Measurements from ENCODE around the gene CLTC. TPM values are rescaled to one million over a fixed set of nuclear protein-coding genes. Genes with fewer than 3 reads are reported as not detected.

Gene CLTC
- total and polyA plus RNA-seq, 7 experiments from 2014 or later = 31.2 to 174 (median 78.1) TPM

GRCh38 chr17:59676716-59677115 lies 57.0 kb downstream of the CLTC start:
- intact Hi-C loops (cut with micrococcal nuclease) = no loop called here
- ChIA-PET POLR2A (interaction anchor here (2.7 kb wide), 1 partner anchor 57 kb away, joined by 11 read pairs; the partner anchor contains the start of gene CLTC), CTCF (interaction anchor here (0.6 kb wide), 1 partner anchor 784 kb away, joined by 4 read pairs; no protein-coding TSS in a partner anchor)
- no peak for ATAC-seq
- Histone ChIP-seq H3K27me3 (ENCODE audit: control insufficient read depth in 2 of 2, insufficient read depth in 2 of 2, low read length in 2 of 2) (no peaks in the 10 kb centered on the region), H3K4me3 (ENCODE audit: low read length) (no peak overlapping the region), H3K27ac (ENCODE audit: low read depth, low read length) (no peak overlapping the region), H3K9me3 (ENCODE audit: control insufficient read depth in 2 of 3, low read length in 3 of 3) (no peaks in the 10 kb centered on the region), H3K36me3 (ENCODE audit: control insufficient read depth in 2 of 3, insufficient read depth in 3 of 3, low read length in 3 of 3) (peaks cover 36 to 74% (median 48%) of the 10 kb centered on the region in 3 experiments), H3K4me1 (ENCODE audit: control insufficient read depth in 2 of 2, insufficient read depth in 2 of 2, low read length in 2 of 2) (no peaks in the 10 kb centered on the region)
- Mint-ChIP-seq H3K27me3 (no peaks in the 10 kb centered on the region), H3K9me3 (no peaks in the 10 kb centered on the region), H3K36me3 (peaks cover 4 to 47% (median 14%) of the 10 kb centered on the region in 5 donors), H3K4me3 (no peak overlapping the region), H3K27ac (peak overlapping the region in 3 of 9 donors; percentile 11 to 22 (median 20)), H3K4me1 (peaks cover 0 to 5% (median 1%) of the 10 kb centered on the region in 7 donors)
- DNase-seq = no peak

GRCh38 chr17:59678918-59679317 lies 59.2 kb downstream of the CLTC start:
- H3K9me3 Mint-ChIP-seq = no peaks in the 10 kb centered on the region
- no peak for ATAC-seq
- no peak overlapping the region for H3K27ac Mint-ChIP-seq
- no peak overlapping the region for H3K27ac ChIP-seq (ENCODE audit: low read depth, low read length)
- H3K4me1 Mint-ChIP-seq = no peaks in the 10 kb centered on the region
- ChIA-PET POLR2A (no interaction called here), CTCF (no interaction called here)
- H3K27me3 Mint-ChIP-seq = no peaks in the 10 kb centered on the region
- no peaks in the 10 kb centered on the region for H3K27me3 ChIP-seq (ENCODE audit: control insufficient read depth in 2 of 2, insufficient read depth in 2 of 2, low read length in 2 of 2)
- DNase-seq = no peak
- peaks cover 43 to 81% (median 52%) of the 10 kb centered on the region in 3 experiments for H3K36me3 ChIP-seq (ENCODE audit: control insufficient read depth in 2 of 3, insufficient read depth in 3 of 3, low read length in 3 of 3)
- H3K9me3 ChIP-seq (ENCODE audit: control insufficient read depth in 2 of 3, low read length in 3 of 3) = no peaks in the 10 kb centered on the region
- no peak overlapping the region for H3K4me3 ChIP-seq (ENCODE audit: low read length)
- peaks cover 9 to 53% (median 20%) of the 10 kb centered on the region in 5 donors for H3K36me3 Mint-ChIP-seq
- intact Hi-C loops (cut with micrococcal nuclease) = no loop called here
- H3K4me3 Mint-ChIP-seq = no peak overlapping the region
- no peaks in the 10 kb centered on the region for H3K4me1 ChIP-seq (ENCODE audit: control insufficient read depth in 2 of 2, insufficient read depth in 2 of 2, low read length in 2 of 2)

GRCh38 chr17:59680314-59680713 lies 60.6 kb downstream of the CLTC start:
- ChIA-PET CTCF (interaction anchor here (1.0 kb wide), 1 partner anchor 21 kb away, joined by 4 read pairs; no protein-coding TSS in a partner anchor), POLR2A (interaction anchor here (1.2 kb wide), 1 partner anchor 11 kb away, joined by 3 read pairs; no protein-coding TSS in a partner anchor)
- H3K4me3 ChIP-seq (ENCODE audit: low read length) = no peak overlapping the region
- H3K4me1 ChIP-seq (ENCODE audit: control insufficient read depth in 2 of 2, insufficient read depth in 2 of 2, low read length in 2 of 2) = no peaks in the 10 kb centered on the region
- H3K27me3 Mint-ChIP-seq = no peaks in the 10 kb centered on the region
- no peak for DNase-seq
- peak overlapping the region in 1 of 9 donors; percentile 18 for H3K27ac Mint-ChIP-seq
- no peak for ATAC-seq
- peaks cover 0 to 4% (median 0%) of the 10 kb centered on the region in 7 donors for H3K4me1 Mint-ChIP-seq
- H3K9me3 Mint-ChIP-seq = no peaks in the 10 kb centered on the region
- peaks cover 9 to 58% (median 21%) of the 10 kb centered on the region in 5 donors for H3K36me3 Mint-ChIP-seq
- no peak overlapping the region for H3K27ac ChIP-seq (ENCODE audit: low read depth, low read length)
- H3K9me3 ChIP-seq (ENCODE audit: control insufficient read depth in 2 of 3, low read length in 3 of 3) = no peaks in the 10 kb centered on the region
- peaks cover 41 to 84% (median 42%) of the 10 kb centered on the region in 3 experiments for H3K36me3 ChIP-seq (ENCODE audit: control insufficient read depth in 2 of 3, insufficient read depth in 3 of 3, low read length in 3 of 3)
- intact Hi-C loops (cut with micrococcal nuclease) = no loop called here
- H3K4me3 Mint-ChIP-seq = no peak overlapping the region
- no peaks in the 10 kb centered on the region for H3K27me3 ChIP-seq (ENCODE audit: control insufficient read depth in 2 of 2, insufficient read depth in 2 of 2, low read length in 2 of 2)

- no peaks in the 10 kb centered on the region for H3K4me1 ChIP-seq (ENCODE audit: control insufficient read depth in 2 of 2, insufficient read depth in 2 of 2, low read length in 2 of 2)
- no peaks in the 10 kb centered on the region for H3K9me3 ChIP-seq (ENCODE audit: control insufficient read depth in 2 of 3, low read length in 3 of 3)
- no peak for ATAC-seq
- Mint-ChIP-seq H3K4me1 (peaks cover 0 to 11% (median 8%) of the 10 kb centered on the region in 7 donors), H3K27me3 (no peaks in the 10 kb centered on the region), H3K4me3 (no peak overlapping the region), H3K27ac (no peak overlapping the region), H3K9me3 (no peaks in the 10 kb centered on the region), H3K36me3 (peaks cover 7 to 51% (median 27%) of the 10 kb centered on the region in 5 donors)
- H3K27ac ChIP-seq (ENCODE audit: low read depth, low read length) = no peak overlapping the region
- H3K27me3 ChIP-seq (ENCODE audit: control insufficient read depth in 2 of 2, insufficient read depth in 2 of 2, low read length in 2 of 2) = no peaks in the 10 kb centered on the region
- intact Hi-C loops (cut with micrococcal nuclease) = no loop called here
- H3K4me3 ChIP-seq (ENCODE audit: low read length) = no peak overlapping the region
- H3K36me3 ChIP-seq (ENCODE audit: control insufficient read depth in 2 of 3, insufficient read depth in 3 of 3, low read length in 3 of 3) = peaks cover 48 to 83% (median 49%) of the 10 kb centered on the region in 3 experiments
- DNase-seq = no peak
- ChIA-PET POLR2A (no interaction called here), CTCF (interaction anchor here (0.7 to 1.3 kb wide), 2 partner anchors 9 to 176 kb away, joined by 3 read pairs; no protein-coding TSS in a partner anchor)
Observed at GRCh38 chr17:59683283-59683682, 63.6 kb downstream of the CLTC start.

GRCh38 chr17:59684967-59685366 lies 65.3 kb downstream of the CLTC start:
- Histone ChIP-seq H3K27me3 (ENCODE audit: control insufficient read depth in 2 of 2, insufficient read depth in 2 of 2, low read length in 2 of 2) (no peaks in the 10 kb centered on the region), H3K27ac (ENCODE audit: low read depth, low read length) (no peak overlapping the region), H3K4me3 (ENCODE audit: low read length) (no peak overlapping the region), H3K9me3 (ENCODE audit: control insufficient read depth in 2 of 3, low read length in 3 of 3) (no peaks in the 10 kb centered on the region), H3K36me3 (ENCODE audit: control insufficient read depth in 2 of 3, insufficient read depth in 3 of 3, low read length in 3 of 3) (peaks cover 42 to 83% (median 48%) of the 10 kb centered on the region in 3 experiments), H3K4me1 (ENCODE audit: control insufficient read depth in 2 of 2, insufficient read depth in 2 of 2, low read length in 2 of 2) (no peaks in the 10 kb centered on the region)
- Mint-ChIP-seq H3K36me3 (peaks cover 5 to 49% (median 30%) of the 10 kb centered on the region in 5 donors), H3K4me1 (peaks cover 0 to 21% (median 10%) of the 10 kb centered on the region in 7 donors), H3K4me3 (no peak overlapping the region), H3K27ac (peak overlapping the region in 2 of 9 donors; percentile 32 to 56), H3K9me3 (no peaks in the 10 kb centered on the region), H3K27me3 (no peaks in the 10 kb centered on the region)
- ChIA-PET POLR2A (interaction anchor here (0.7 kb wide), 2 partner anchors 14 to 95 kb away, joined by 3 read pairs; no protein-coding TSS in a partner anchor), CTCF (no interaction called here)
- intact Hi-C loops (cut with micrococcal nuclease) = no loop called here
- DNase-seq = no peak
- no peak for ATAC-seq

GRCh38 chr17:59688008-59688407 lies 68.3 kb downstream of the CLTC start:
- no peak for ATAC-seq
- Mint-ChIP-seq H3K27ac (peak overlapping the region in 7 of 9 donors; percentile 7 to 86 (median 46)), H3K9me3 (no peaks in the 10 kb centered on the region), H3K4me1 (peaks cover 0 to 21% (median 11%) of the 10 kb centered on the region in 7 donors), H3K27me3 (no peaks in the 10 kb centered on the region), H3K36me3 (peaks cover 0 to 38% (median 14%) of the 10 kb centered on the region in 5 donors), H3K4me3 (no peak overlapping the region)
- Histone ChIP-seq H3K27me3 (ENCODE audit: control insufficient read depth in 2 of 2, insufficient read depth in 2 of 2, low read length in 2 of 2) (no peaks in the 10 kb centered on the region), H3K9me3 (ENCODE audit: control insufficient read depth in 2 of 3, low read length in 3 of 3) (no peaks in the 10 kb centered on the region), H3K4me3 (ENCODE audit: low read length) (no peak overlapping the region), H3K4me1 (ENCODE audit: control insufficient read depth in 2 of 2, insufficient read depth in 2 of 2, low read length in 2 of 2) (no peaks in the 10 kb centered on the region), H3K36me3 (ENCODE audit: control insufficient read depth in 2 of 3, insufficient read depth in 3 of 3, low read length in 3 of 3) (peaks cover 17 to 78% (median 41%) of the 10 kb centered on the region in 3 experiments), H3K27ac (ENCODE audit: low read depth, low read length) (no peak overlapping the region)
- no peak for DNase-seq
- intact Hi-C loops (cut with micrococcal nuclease) = no loop called here
- ChIA-PET POLR2A (no interaction called here), CTCF (interaction anchor here (0.6 kb wide), 1 partner anchor 87 kb away, joined by 3 read pairs; no protein-coding TSS in a partner anchor)

- no peaks in the 10 kb centered on the region for H3K9me3 Mint-ChIP-seq
- H3K4me3 ChIP-seq (ENCODE audit: low read length) = no peak overlapping the region
- peak overlapping the region in 8 of 9 donors; percentile 16 to 86 (median 51) for H3K27ac Mint-ChIP-seq
- no peak overlapping the region for H3K27ac ChIP-seq (ENCODE audit: low read depth, low read length)
- H3K4me3 Mint-ChIP-seq = no peak overlapping the region
- ATAC-seq = no peak
- no peaks in the 10 kb centered on the region for H3K27me3 ChIP-seq (ENCODE audit: control insufficient read depth in 2 of 2, insufficient read depth in 2 of 2, low read length in 2 of 2)
- intact Hi-C loops (cut with micrococcal nuclease) = no loop called here
- H3K4me1 ChIP-seq (ENCODE audit: control insufficient read depth in 2 of 2, insufficient read depth in 2 of 2, low read length in 2 of 2) = no peaks in the 10 kb centered on the region
- no peaks in the 10 kb centered on the region for H3K27me3 Mint-ChIP-seq
- peaks cover 13 to 77% (median 41%) of the 10 kb centered on the region in 3 experiments for H3K36me3 ChIP-seq (ENCODE audit: control insufficient read depth in 2 of 3, insufficient read depth in 3 of 3, low read length in 3 of 3)
- H3K36me3 Mint-ChIP-seq = peaks cover 0 to 40% (median 11%) of the 10 kb centered on the region in 5 donors
- CTCF ChIA-PET = interaction anchor here (0.6 kb wide), 1 partner anchor 86 kb away, joined by 3 read pairs; no protein-coding TSS in a partner anchor
- no peak for DNase-seq
- peaks cover 0 to 21% (median 11%) of the 10 kb centered on the region in 7 donors for H3K4me1 Mint-ChIP-seq
- no peaks in the 10 kb centered on the region for H3K9me3 ChIP-seq (ENCODE audit: control insufficient read depth in 2 of 3, low read length in 3 of 3)
- POLR2A ChIA-PET = no interaction called here
Observed at GRCh38 chr17:59688496-59688895, 68.8 kb downstream of the CLTC start.

Measured in naive thymus-derived CD4-positive, alpha-beta T cell (primary cell).